ENCODE measurements around the gene HNRNPD. TPM values are rescaled to one million over a fixed set of nuclear protein-coding genes. Genes with fewer than 3 reads are reported as not detected.

HNRNPD gene
- total and polyA plus RNA-seq, 2 of the 13 experiments (the other 11 are each of a cell fraction or from before 2014, with no cell fraction given): 64.0 to 69.7 TPM

DNA sequence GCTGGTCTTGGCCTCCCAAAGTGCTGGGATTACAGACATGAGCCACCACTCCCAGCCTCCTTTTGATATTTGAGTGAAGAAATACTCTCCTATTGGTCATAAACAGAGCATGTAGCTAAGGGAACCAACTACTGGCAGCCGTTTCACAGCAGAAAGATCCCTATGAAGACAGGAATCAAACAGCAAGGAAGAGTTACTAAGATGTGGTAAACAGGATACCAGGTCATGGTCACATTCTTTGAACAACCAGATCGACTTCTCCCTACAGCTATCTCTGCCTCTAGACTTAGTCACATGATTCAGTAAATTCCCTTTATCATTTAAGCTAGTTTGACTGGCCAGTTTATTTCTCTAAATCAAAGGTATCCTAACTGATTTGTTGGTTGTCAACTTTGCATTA, 9.0 kb upstream of the HNRNPD start (continued):
- TF ChIP-seq, protein P1, sequence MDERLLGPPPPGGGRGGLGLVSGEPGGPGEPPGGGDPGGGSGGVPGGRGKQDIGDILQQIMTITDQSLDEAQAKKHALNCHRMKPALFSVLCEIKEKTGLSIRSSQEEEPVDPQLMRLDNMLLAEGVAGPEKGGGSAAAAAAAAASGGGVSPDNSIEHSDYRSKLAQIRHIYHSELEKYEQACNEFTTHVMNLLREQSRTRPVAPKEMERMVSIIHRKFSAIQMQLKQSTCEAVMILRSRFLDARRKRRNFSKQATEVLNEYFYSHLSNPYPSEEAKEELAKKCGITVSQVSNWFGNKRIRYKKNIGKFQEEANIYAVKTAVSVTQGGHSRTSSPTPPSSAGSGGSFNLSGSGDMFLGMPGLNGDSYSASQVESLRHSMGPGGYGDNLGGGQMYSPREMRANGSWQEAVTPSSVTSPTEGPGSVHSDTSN (CRISPR knock-in tag; IDR thresholded peaks at IDR 0.05): no peak
- no peak for TF ChIP-seq CHD2 (IDR thresholded peaks at IDR 0.05; ENCODE audit: low read depth, low read length)

DNA sequence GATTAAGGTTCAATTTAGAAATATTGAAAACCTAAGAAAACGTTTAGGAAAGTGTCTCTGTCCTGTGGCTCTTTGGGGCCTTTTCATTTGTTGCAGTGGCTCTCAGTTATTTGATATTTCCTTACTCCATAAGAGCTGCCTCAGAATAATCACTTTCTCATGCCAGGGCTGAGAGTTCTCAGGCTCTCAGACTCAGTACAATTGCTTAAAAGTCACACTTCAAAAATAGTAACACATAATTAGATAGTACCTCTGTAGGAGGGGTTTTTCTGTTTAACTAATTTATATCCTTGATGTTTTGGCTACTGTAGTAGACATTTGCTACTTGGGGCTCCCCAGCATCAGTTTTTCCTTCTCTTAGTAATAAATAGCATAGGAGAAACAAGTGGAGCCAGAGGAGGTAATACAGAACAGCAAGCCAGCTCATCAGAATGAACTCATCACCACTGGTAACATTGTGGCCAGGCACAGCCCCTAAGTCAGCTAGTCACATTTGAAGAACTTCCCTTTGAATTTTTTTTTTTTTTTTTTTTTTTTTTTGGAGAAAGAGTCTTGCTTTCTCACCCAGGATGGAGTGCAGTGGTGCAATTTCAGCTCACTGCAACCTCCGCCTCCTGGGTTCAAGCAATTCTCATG, 8.0 kb upstream of the HNRNPD start:
- Histone ChIP-seq H3K4me2 (ENCODE audit: low read depth, low read length) (no peak overlapping the region), H3K27ac (ENCODE audit: extremely low read length, insufficient read depth, low read length) (no peak overlapping the region), H3K4me3 (replicated peaks in 1 of 3; ENCODE audit: insufficient read depth in 1 of 3, low read depth in 2 of 3, low read length in 3 of 3) (no peak overlapping the region), H3K4me1 (ENCODE audit: insufficient read depth, low read length) (no peaks in the 10 kb centered on the region), H3K27me3 (ENCODE audit: control insufficient read depth in 1 of 2, insufficient read depth in 2 of 2, low read length in 2 of 2) (no peaks in the 10 kb centered on the region), H3K79me2 (ENCODE audit: insufficient read depth, low read length) (no peaks in the 10 kb centered on the region), H3K9ac (ENCODE audit: insufficient read depth, low read depth, low read length) (no peak overlapping the region), H3K9me3 (ENCODE audit: low read length) (peaks cover 6% of the 10 kb centered on the region; the same call in 1 of the 2 replicates), H4K20me1 (ENCODE audit: insufficient read depth, low read length) (no peaks in the 10 kb centered on the region), H3K36me3 (replicated peaks in 1 of 2; ENCODE audit: control insufficient read depth in 1 of 2, insufficient read depth in 2 of 2, low read length in 2 of 2) (no peaks in the 10 kb centered on the region), H2AFZ (ENCODE audit: low read length) (no peak overlapping the region)
- BruUV-seq (replicated peaks): no TSS peak
- intact Hi-C loops (cut with micrococcal nuclease; ENCODE audit: unreplicated experiment) (no loop called here), in situ Hi-C loops (cut with HindIII; ENCODE audit: extremely low pct_ligation_motif_present, low pct_unique_long_range_greater_than_20kb) (no loop called here)
- no peak for ATAC-seq
- WGBS (ENCODE audit: low lambda C conversion rate): 60% methylated on average over 2 of the region's 2 CpGs
- DNase-seq (ENCODE audit: low spot score): no peak
- FAIRE-seq: no peak
- POLR2A ChIA-PET: no interaction called here
- CTCF ChIA-PET (ENCODE audit: low intra/inter-chr PET ratio, low total read pairs): no interaction called here
- TF ChIP-seq GTF3A (CRISPR knock-in tag; conservative IDR thresholded peaks at IDR 0.05) (no peak), ZNF501 (CRISPR knock-in tag; IDR thresholded peaks at IDR 0.05) (no peak), RBFOX2 (IDR thresholded peaks at IDR 0.05; ENCODE audit: low read depth, low read length) (no peak)

DNA sequence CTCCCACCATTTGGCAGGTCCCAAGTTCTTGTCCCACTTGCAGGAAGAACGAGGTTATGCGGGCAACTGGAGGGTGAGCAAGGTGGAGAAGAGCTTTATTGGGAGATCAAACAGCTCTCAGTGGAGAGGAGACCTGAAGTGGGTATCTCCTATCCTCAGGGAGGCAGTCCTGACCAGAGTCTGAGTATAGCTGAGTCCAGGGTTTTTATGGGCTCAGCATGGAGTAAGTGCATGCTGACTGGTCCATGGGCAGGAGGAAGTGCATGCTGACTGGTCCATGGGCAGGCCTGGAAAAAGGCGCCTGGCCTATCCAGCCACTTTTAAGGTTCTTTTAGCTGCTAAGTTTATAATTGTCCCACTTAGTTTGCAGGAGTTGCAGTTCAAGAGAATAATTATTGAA, 7.4 kb upstream of the HNRNPD start:
- Histone ChIP-seq H3K27ac (ENCODE audit: extremely low read length, insufficient read depth, low read length) (no peak overlapping the region), H3K9me3 (ENCODE audit: low read length) (peaks cover 4% of the 10 kb centered on the region; the same call in 1 of the 2 replicates), H2AFZ (ENCODE audit: low read length) (no peak overlapping the region), H3K27me3 (ENCODE audit: control insufficient read depth in 1 of 2, insufficient read depth in 2 of 2, low read length in 2 of 2) (no peaks in the 10 kb centered on the region), H3K9ac (ENCODE audit: insufficient read depth, low read depth, low read length) (no peak overlapping the region), H3K4me1 (ENCODE audit: insufficient read depth, low read length) (peaks cover 3% of the 10 kb centered on the region), H4K20me1 (ENCODE audit: insufficient read depth, low read length) (no peaks in the 10 kb centered on the region), H3K36me3 (replicated peaks in 1 of 2; ENCODE audit: control insufficient read depth in 1 of 2, insufficient read depth in 2 of 2, low read length in 2 of 2) (no peaks in the 10 kb centered on the region), H3K4me3 (replicated peaks in 1 of 3; ENCODE audit: insufficient read depth in 1 of 3, low read depth in 2 of 3, low read length in 3 of 3) (no peak overlapping the region), H3K79me2 (ENCODE audit: insufficient read depth, low read length) (peaks cover 3% of the 10 kb centered on the region), H3K4me2 (ENCODE audit: low read depth, low read length) (no peak overlapping the region)
- intact Hi-C loops (cut with micrococcal nuclease; ENCODE audit: unreplicated experiment) (no loop called here), in situ Hi-C loops (cut with HindIII; ENCODE audit: extremely low pct_ligation_motif_present, low pct_unique_long_range_greater_than_20kb) (no loop called here)
- DNase-seq (ENCODE audit: low spot score) (no peak), FAIRE-seq (no peak), ATAC-seq (peak; percentile 77)
- BruUV-seq (replicated peaks): no TSS peak
- WGBS (ENCODE audit: low lambda C conversion rate): 76% methylated on average over 3 of the region's 3 CpGs
- POLR2A ChIA-PET: no interaction called here
- CTCF ChIA-PET (ENCODE audit: low intra/inter-chr PET ratio, low total read pairs): no interaction called here
- no peak for TF ChIP-seq ZNF713 (CRISPR knock-in tag; IDR thresholded peaks at IDR 0.05)
- no peak for TF ChIP-seq POGZ (CRISPR knock-in tag; IDR thresholded peaks at IDR 0.05)
- no peak for TF ChIP-seq FOXA1 (IDR thresholded peaks at IDR 0.05)
- TF ChIP-seq FOXA1 (CRISPR knock-in tag; IDR thresholded peaks at IDR 0.05): no peak
- TF ChIP-seq HNRNPUL1 (IDR thresholded peaks at IDR 0.05; ENCODE audit: low read depth, low read length): no peak
- no peak for TF ChIP-seq PHF5A (CRISPR knock-in tag; IDR thresholded peaks at IDR 0.05; ENCODE audit: low read depth, unreplicated experiment)

Data from HepG2 (cell line).